Keratinocyte (primary cell): ENCODE results near the gene USH2A.

Experiments
- EZH2 ChIP-seq: IDR thresholded peaks from one replicate; pipeline ENCODE4 v1.6.1; 2012; ENCODE audit warnings: inconsistent platforms, mild to moderate bottlenecking, low read length, moderate library complexity
- TF ChIP-seq, protein P1 (sequence below), 3 experiments: IDR thresholded peaks in 1 of 3; conservative IDR thresholded peaks in 1 of 3; optimal IDR thresholded peaks in 1 of 3; 2 replicates in 2 of 3; 3 replicates in 1 of 3; pipeline versions ENCODE3 to v1.5.1; 2011; ENCODE audit warnings: low read length in 3 of 3, mild to moderate bottlenecking in 3 of 3, moderate library complexity in 2 of 3, control low read depth in 1 of 3, inconsistent platforms in 1 of 3; ENCODE audit not compliant: insufficient read depth in 2 of 3; ENCODE audit errors: extremely low read depth in 1 of 3

DNA sequence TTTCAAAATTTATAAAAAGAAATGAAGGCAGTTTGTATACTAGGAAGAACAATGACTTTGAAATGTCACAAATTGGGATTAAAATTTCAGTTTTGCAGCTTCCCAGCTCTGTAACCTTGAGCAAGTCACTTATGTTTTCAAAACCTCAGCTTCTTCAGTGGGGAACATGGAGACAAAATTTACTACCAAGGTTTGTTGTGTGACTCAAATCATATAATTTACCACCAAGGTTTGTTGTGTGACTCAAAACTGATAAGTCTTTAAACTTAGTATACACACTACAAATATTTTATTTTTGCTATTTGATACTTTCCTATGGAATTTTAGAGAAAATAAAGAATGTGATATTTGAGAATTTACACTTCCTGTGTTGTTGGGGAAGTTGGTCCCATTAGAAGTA is 636.3 kb downstream of the USH2A start:
- TF ChIP-seq, protein P1, sequence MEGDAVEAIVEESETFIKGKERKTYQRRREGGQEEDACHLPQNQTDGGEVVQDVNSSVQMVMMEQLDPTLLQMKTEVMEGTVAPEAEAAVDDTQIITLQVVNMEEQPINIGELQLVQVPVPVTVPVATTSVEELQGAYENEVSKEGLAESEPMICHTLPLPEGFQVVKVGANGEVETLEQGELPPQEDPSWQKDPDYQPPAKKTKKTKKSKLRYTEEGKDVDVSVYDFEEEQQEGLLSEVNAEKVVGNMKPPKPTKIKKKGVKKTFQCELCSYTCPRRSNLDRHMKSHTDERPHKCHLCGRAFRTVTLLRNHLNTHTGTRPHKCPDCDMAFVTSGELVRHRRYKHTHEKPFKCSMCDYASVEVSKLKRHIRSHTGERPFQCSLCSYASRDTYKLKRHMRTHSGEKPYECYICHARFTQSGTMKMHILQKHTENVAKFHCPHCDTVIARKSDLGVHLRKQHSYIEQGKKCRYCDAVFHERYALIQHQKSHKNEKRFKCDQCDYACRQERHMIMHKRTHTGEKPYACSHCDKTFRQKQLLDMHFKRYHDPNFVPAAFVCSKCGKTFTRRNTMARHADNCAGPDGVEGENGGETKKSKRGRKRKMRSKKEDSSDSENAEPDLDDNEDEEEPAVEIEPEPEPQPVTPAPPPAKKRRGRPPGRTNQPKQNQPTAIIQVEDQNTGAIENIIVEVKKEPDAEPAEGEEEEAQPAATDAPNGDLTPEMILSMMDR (optimal IDR thresholded peaks at IDR 0.05 in 1 of 3, IDR thresholded peaks at IDR 0.05 in 1 of 3, conservative IDR thresholded peaks at IDR 0.05 in 1 of 3; ENCODE audit: extremely low read depth in 1 of 3, insufficient read depth in 2 of 3, low read length in 3 of 3) = no peak
- no peak for TF ChIP-seq EZH2
